Measurements from ENCODE around the gene AP5S1. TPM values are rescaled to one million over a fixed set of nuclear protein-coding genes. Genes with fewer than 3 reads are reported as not detected.
A peak's percentile ranks its signal among the peaks of the same experiment; 100 is the strongest.
"Not testable (repeated sequence)": the region's sequence is repeated elsewhere in the genome, so short reads cannot be mapped to it uniquely, and the experiment has no call there.

The AP5S1 gene
- total and polyA plus RNA-seq, 10 donors: 5.3 to 19.0 (median 13.7) TPM

DNA sequence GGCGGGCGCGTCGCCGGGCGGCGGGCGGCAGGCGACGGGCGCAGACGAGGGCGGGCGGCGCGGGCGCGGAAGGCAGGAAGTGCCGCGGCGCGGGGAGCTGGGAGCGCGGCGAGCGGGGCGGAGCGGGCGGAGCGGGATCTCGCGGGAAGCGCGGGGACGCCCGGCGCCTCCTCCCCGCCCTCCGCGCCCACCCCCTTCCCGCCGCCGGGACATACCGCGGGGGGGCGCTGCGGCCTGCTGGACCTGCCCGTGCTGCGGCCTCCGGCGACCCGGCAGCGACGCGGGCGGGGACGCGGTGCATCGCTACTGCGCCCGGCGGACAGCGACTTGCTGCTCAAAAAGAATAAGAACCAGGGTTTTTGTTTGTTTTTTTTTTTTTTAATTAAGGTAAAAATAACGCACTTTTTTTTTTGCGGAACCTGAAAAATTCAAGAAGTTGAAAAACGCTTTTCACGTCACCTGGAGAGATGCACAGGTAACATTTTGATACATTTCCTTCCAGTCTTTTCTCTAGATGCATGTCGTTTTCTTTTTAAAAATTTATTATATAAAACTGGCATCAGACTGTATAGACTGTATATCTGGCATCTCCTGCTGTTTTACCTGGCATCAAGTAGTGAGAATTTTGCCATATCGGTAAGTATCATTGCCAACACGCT lies 33.6 kb upstream of the AP5S1 start, which contains the start of gene CENPB:
TSS of gene CENPB (minus strand) at position 76 of the 659 bp plus-strand sequence. CDS start 257 bp downstream, outside the sequence.
- intact Hi-C loops (cut with DNase I; ENCODE audit: low total_unique reads): loop anchor here (2.0 kb wide), 1 partner anchor 32 kb away; no protein-coding TSS in a partner anchor
- TF ChIP-seq POLR2AphosphoS5 (IDR thresholded peaks at IDR 0.05): peak; percentile 67 to 76 (median 73)
- TF ChIP-seq, protein P1, sequence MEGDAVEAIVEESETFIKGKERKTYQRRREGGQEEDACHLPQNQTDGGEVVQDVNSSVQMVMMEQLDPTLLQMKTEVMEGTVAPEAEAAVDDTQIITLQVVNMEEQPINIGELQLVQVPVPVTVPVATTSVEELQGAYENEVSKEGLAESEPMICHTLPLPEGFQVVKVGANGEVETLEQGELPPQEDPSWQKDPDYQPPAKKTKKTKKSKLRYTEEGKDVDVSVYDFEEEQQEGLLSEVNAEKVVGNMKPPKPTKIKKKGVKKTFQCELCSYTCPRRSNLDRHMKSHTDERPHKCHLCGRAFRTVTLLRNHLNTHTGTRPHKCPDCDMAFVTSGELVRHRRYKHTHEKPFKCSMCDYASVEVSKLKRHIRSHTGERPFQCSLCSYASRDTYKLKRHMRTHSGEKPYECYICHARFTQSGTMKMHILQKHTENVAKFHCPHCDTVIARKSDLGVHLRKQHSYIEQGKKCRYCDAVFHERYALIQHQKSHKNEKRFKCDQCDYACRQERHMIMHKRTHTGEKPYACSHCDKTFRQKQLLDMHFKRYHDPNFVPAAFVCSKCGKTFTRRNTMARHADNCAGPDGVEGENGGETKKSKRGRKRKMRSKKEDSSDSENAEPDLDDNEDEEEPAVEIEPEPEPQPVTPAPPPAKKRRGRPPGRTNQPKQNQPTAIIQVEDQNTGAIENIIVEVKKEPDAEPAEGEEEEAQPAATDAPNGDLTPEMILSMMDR (IDR thresholded peaks at IDR 0.05 in 8 of 11, conservative IDR thresholded peaks at IDR 0.05 in 3 of 11): peak; percentile 49 to 96 (median 90)
- no peak for TF ChIP-seq POLR2A (IDR thresholded peaks at IDR 0.05)
- WGBS, 5 donors: 3 to 6% (median 5%) methylated on average over 25 to 70 of the region's 70 CpGs
- Histone ChIP-seq H3K36me3 (peaks cover 0 to 24% (median 0%) of the 10 kb centered on the region in 6 donors), H3K9me3 (no peaks in the 10 kb centered on the region), H3K4me1 (peaks cover 21 to 68% (median 50%) of the 10 kb centered on the region in 6 donors), H3K27ac (peak within 1 kb of the TSS; percentile 69 to 89 (median 84)), H3K27me3 (replicated peaks in 1 of 7) (no peaks in the 10 kb centered on the region), H3K4me3 (peak within 1 kb of the TSS; percentile 41 to 83 (median 50))
- DNase-seq: peak; percentile 97

DNA sequence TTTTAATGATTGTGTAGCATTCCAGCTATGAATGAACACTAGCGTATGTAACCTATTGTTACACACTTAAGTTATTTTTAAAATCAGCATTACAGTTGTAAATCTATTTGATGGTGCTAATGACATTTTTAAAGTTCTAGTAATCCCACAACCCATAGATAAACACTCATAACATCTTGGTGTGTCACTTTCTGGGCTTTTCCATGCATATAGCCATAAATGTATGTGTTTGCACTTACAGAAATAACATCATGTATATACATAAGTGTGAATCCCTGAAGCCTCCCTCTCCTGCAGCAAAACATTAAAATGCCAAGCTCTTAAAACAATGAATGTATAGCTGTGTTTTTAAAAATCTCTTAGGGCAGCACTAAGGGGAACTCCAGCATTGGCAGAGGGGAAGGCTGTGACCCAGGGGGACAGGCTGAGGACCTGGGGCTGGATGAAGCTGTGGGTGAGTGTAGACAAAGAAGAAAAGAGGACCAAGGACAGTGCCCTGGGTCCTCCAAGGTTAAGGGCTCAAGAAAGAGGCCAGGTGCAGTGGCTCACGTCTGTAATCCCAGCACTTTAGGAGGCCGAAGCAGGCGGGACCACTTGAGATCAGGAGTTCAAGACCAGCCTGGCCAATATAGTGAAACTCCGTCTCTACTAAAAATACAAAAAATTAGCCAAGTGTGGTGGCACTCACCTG lies 32.9 kb upstream of the AP5S1 start:
- Histone ChIP-seq H3K4me1 (peaks cover 21 to 64% (median 50%) of the 10 kb centered on the region in 6 donors), H3K4me3 (peak overlapping the region in 7 of 8 donors; percentile 18 to 83 (median 38))

DNA sequence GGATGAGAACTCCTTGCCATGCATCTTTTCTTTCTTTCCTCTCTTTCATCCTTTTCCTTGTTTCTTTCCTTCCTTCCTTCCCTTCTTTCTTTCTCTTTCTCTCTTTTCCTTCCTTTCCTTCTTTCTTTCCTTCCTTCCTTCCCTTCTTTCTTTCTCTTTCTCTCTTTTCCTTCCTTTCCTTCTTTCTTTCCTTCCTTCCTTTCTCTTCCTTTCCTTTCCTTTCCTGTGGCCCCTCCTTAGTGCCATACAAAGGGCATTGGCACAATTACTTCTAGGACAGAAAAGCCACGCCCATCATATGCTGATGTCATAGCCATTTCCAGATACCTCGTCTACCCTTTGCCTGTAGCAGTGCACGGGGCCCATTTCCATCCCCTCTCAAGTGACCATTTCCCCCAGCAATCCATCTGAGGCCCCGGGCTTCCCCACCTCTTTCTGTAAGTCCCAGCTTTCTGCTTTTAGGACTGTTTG lies 31.6 kb upstream of the AP5S1 start:
- no peak for TF ChIP-seq POLR2A (IDR thresholded peaks at IDR 0.05)
- no peak for TF ChIP-seq POLR2AphosphoS5 (IDR thresholded peaks at IDR 0.05)
- TF ChIP-seq, protein P1 (IDR thresholded peaks at IDR 0.05 in 8 of 11, conservative IDR thresholded peaks at IDR 0.05 in 3 of 11): no peak
- WGBS, 5 donors: 48 to 84% (median 54%) methylated on average over 4 of the region's 4 CpGs
- no peaks in the 10 kb centered on the region for H3K27me3 ChIP-seq (replicated peaks in 1 of 7)
- H3K9me3 ChIP-seq: no peaks in the 10 kb centered on the region
- H3K27ac ChIP-seq: peak overlapping the region in 1 of 8 donors; percentile 17
- intact Hi-C loops (cut with DNase I; ENCODE audit: low total_unique reads): no loop called here
- H3K4me1 ChIP-seq: peaks cover 18 to 51% (median 43%) of the 10 kb centered on the region in 6 donors
- peak; percentile 36 for DNase-seq
- peaks cover 0 to 12% (median 0%) of the 10 kb centered on the region in 6 donors for H3K36me3 ChIP-seq
- no peak overlapping the region for H3K4me3 ChIP-seq

More for the DNA sequence above, 32.9 kb upstream of the AP5S1 start:
- TF ChIP-seq POLR2AphosphoS5 (IDR thresholded peaks at IDR 0.05): no peak
- TF ChIP-seq POLR2A (IDR thresholded peaks at IDR 0.05): no peak
- TF ChIP-seq, protein P1 (IDR thresholded peaks at IDR 0.05 in 8 of 11, conservative IDR thresholded peaks at IDR 0.05 in 3 of 11): no peak
- no peaks in the 10 kb centered on the region for H3K27me3 ChIP-seq (replicated peaks in 1 of 7)
- WGBS, 5 donors: 71 to 81% (median 77%) methylated on average over 5 of the region's 5 CpGs
- H3K36me3 ChIP-seq: peaks cover 0 to 24% (median 0%) of the 10 kb centered on the region in 6 donors
- intact Hi-C loops (cut with DNase I; ENCODE audit: low total_unique reads): loop anchor here (2.0 kb wide), 1 partner anchor 31 kb away; no protein-coding TSS in a partner anchor
- H3K9me3 ChIP-seq: no peaks in the 10 kb centered on the region
- H3K27ac ChIP-seq: peak overlapping the region in 6 of 8 donors; percentile 61 to 89 (median 66)
- DNase-seq: peak; percentile 34

DNA sequence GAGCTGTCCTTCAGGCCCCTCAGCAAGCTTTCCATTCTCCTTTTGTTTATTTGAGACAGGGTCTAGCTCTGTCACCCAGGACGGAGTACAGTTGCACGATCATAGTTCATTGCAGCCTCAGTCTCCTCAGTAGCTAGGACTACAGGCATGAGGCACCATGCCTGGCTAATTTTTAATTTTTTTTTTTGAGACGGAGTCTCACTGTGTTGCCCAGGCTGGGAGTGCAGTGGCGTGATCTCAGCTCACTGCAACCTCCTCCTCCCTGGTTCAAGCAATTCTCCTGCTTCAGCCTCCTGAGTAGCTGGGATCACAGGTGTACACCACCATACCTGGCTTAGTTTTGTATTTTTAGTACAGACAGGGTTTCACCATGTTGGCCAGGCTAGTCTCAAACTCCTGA lies 31.1 kb upstream of the AP5S1 start:
- WGBS, 5 donors: 92 to 98% (median 96%) methylated on average over 4 of the region's 4 CpGs
- DNase-seq; H3K36me3 ChIP-seq; intact Hi-C loops (cut with DNase I; ENCODE audit: low total_unique reads); H3K4me3 ChIP-seq; H3K9me3 ChIP-seq; H3K27me3 ChIP-seq (replicated peaks in 1 of 7): not testable (repeated sequence)
- Histone ChIP-seq H3K27ac (peak overlapping the region in 1 of 8 donors; percentile 17), H3K4me1 (peaks cover 14 to 46% (median 38%) of the 10 kb centered on the region in 6 donors)

DNA sequence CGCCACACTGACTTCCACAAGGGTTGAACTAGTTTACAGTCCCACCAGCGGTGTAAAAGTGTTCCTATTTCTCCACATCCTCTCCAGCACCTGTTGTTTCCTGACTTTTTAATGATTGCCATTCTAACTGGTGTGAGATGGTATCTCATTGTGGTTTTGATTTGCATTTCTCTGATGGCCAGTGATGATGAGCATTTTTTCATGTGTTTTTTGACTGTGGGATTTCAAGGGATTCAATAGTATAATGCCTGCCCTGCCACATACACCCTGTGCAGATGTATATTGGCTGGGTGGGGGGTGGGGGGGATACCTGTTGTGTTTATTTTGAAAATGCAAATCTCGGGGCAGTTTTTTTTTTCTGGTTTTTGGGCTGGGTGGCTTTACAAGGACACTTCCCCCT lies 26.2 kb upstream of the AP5S1 start:
- WGBS, 5 donors: 33 to 82% (median 56%) methylated on average over 1 to 2 of the region's 3 CpGs
- not testable (repeated sequence) for H3K27me3 ChIP-seq (replicated peaks in 1 of 7); DNase-seq; H3K4me3 ChIP-seq; H3K9me3 ChIP-seq; H3K36me3 ChIP-seq
- intact Hi-C loops (cut with DNase I; ENCODE audit: low total_unique reads): loop anchor here (10.0 kb wide), 1 partner anchor 61 kb away; no protein-coding TSS in a partner anchor
- peaks cover 24 to 50% (median 45%) of the 10 kb centered on the region in 6 donors for H3K4me1 ChIP-seq
- peak overlapping the region in 1 of 8 donors; percentile 98 for H3K27ac ChIP-seq

All from spleen (tissue), 11 donors.